ENCODE data around the gene COQ8B.

The COQ8B gene

DNA sequence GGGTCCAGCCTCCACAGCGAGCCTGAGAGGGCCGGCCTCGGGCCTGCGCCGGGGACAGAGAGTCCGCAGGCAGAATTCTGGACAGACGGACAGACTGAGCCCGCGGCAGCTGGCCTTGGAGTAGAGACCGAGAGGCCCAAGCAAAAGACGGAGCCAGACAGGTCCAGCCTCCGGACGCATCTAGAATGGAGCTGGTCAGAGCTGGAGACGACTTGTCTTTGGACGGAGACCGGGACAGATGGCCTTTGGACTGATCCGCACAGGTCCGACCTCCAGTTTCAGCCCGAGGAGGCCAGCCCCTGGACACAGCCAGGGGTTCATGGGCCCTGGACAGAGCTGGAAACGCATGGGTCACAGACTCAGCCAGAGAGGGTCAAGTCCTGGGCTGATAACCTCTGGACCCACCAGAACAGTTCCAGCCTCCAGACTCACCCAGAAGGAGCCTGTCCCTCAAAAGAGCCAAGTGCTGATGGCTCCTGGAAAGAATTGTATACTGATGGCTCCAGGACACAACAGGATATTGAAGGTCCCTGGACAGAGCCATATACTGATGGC, 716 bp upstream of the COQ8B start:
- DNase-seq, result peak; percentile 4

DNA sequence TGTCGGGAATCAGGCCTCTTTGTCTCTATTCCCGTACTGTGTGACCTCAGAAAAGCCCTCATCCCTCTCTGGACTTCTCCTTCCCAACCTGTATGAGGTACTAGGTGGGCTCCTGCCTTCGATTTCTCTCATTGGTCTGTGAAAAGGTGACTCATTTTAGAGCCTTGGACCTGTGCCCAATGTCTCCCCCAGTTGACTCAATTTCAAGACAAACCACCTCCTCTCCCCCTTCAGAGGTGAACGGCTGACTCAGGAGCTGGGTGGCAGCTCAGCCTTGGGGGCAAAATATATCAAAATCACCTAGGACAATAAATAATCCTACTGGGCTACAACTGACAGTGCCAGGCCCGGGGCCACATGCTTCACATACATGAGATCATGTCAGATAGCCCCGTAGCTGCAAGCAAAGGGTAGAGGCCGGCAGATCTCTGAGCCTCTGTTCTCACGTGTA, 630 bp downstream of the COQ8B start:
- peak; percentile 23 for DNase-seq

DNA sequence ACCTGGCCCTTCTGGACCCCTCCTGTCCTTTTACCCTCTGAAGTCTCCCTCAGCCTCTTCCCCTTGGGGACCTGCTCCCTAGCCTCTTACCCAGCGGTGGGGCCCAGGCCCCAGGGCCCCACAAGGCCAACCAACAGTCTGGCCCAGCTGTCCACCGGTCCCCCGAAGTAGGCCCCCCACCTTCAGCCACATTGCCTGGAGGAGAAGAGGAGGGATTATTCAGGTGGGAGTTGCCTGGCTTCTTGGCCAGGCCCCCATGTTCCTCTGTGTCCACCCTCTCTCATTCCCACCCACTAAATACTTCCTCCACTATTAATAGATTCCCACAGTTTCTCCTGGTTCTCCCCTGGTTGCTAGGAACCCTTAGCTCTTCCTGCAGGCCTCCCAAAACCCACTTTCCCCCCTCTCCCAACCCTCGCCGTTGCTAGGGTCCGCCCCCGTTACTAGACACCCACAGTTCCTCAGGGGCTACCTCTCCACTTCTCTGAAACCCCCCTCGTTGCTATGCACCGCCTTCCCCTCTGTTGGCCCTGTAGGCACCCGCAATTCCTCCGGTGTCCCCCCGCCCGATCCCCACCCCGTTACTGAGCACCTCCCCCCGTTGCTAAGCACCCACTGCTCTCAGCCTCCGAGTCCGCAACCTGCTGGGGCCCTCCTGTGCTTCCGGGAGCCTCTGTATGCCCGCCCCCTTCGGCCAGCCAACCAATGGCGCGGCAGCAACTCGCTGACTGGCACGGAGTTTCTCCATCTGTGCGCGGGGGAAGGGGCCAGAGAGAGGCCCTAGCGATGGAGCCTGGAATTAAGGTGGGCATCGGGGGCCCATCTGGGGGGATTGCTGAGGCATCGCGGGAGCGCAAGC, 2.0 kb downstream of the COQ8B start:
- peak; percentile 88 for DNase-seq

DNA sequence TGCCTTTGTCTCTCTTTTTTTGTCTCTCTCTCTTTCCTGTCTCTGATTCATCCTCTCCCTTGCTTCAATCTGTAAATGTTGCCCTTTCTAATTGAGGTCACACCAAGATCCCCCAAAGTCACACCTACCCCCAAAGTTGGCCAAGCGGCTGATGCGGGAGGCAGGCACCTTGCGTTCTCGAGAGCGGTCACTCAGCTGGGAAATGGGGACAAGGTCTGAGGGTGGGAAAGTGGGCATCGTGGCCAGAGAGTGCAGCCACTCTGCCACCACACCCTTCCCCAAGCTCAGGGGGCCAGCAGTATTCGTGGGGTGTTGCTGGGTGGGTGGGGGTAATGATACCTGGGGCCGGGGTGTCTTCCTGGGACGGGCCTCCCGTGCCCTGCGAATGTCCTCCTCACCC, 2.7 kb downstream of the COQ8B start:
- DNase-seq, result no peak

DNA sequence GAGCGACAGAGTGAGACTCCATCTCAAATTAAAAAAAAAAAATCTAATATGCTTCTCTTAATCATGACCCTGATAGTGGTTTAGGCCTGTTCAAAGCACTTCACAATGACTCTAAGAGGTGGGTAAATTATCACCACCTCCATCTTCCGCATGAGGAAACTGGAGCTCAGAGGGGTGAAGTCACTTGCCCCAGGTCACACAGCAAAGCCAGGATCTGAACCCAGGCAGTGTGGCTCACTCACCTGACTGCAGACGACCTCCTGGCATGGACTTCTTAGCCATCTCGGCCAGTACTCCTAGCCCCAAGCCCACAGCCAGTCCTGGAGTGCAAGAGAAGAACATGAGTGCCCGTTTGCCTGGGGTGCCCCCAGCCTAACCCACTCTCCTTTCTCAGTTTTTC, 6.9 kb downstream of the COQ8B start:
- DNase-seq, result no peak

DNA sequence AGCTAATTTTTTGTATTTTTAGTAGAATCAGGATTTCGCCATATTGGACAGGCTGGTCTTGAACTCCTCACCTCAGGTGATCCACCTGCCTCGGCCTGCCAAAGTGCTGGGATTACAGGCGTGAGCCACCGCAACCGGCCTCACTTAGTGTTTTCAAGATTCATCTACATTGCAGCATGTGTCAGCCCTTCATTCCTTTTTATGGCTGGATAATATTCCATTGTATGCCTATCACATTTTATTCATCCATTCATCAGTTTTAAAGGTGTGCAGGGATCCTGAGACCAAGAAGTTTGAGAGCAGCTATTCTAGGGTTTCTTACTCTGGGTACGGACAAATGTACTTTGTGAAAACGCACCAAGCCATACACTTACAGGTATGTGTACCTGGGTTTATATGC, 9.1 kb downstream of the COQ8B start:
- DNase-seq, result no peak

DNA sequence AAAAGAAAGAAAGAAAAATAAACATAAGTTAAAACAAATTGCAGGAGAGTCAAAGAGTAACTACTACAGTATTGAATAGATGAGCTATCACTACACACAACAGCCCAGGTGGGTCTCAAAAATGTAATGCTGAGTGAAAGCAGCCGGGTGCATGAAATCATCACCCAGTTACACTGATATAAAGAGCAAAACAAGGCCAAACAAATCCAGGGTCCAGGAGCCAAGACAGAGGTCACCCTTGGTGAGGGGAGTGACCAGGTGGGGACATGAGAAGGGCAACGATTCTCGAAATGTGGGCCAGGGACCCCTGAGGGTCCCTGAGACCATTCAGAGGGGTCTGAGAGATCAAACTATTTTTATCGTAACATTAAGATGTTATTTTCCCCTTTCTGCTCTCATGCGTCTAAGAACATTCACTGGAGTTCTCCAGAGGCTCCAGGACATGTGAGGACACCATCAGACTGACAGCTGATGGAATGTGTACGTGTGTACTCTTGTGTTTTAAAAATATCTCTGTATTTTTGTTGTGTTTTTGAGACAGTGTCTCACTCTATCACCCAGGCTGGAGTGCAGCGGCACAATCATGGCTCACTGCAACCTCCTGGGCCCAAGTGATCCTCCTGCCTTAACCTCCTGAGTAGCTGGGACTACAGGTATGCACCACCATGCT, 10.6 kb downstream of the COQ8B start:
- DNase-seq, result no peak

DNA sequence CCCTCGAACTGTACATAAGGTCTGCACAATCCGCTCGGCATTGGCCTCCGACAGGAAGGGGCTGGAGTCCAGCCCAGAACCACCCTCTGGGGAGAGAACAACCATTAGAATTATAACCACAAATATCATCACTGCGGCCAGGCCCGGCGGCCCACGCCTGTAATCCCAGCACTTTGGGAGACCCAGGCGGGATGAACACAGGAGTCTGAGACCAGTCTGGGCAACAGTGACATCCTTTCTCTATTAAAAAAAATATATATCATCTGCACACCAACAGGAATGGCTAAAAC, 11.4 kb downstream of the COQ8B start:
- DNase-seq, result no peak

DNA sequence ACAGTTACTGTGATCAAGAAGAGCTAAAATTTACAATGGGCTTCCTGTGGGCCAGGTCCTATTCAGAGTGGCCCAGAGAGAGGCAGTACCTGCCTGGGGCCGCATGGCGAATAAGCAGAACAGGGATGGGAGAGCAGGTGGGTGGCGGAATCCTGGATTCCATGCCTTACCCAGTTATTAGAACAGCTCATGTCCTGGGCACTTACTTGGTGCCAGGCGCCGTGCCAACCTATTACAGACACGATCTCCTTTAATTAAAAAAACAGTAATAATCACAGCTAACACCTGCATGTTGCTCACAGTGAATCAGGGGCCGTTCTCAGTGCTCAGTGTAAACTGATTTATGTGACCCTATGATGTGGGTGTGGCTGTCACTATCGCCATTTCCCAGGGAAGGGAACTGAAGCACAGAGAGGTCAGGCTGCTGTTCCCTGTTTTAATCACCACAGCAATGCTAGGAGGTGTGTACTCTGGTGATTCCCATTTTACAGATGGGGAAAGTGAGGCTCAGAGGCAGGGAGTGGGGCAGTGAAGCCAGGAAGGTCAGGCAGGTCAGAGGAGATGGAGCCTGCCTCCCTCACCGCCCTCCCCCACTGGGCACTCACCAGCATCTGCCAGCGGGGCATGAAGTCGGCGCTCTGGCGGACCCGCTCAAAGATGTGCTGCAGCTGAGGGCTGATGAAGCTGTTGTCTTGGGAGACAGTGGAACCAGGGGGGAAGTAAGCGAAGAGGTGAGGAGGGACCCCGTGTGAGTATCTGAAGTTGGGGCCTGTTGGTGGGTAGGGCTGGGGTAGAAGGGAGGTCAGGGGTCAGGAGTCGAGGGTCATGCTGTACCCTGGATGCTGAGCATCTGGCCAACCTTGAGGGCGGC, 12.0 kb downstream of the COQ8B start:
- DNase-seq, result no peak

DNA sequence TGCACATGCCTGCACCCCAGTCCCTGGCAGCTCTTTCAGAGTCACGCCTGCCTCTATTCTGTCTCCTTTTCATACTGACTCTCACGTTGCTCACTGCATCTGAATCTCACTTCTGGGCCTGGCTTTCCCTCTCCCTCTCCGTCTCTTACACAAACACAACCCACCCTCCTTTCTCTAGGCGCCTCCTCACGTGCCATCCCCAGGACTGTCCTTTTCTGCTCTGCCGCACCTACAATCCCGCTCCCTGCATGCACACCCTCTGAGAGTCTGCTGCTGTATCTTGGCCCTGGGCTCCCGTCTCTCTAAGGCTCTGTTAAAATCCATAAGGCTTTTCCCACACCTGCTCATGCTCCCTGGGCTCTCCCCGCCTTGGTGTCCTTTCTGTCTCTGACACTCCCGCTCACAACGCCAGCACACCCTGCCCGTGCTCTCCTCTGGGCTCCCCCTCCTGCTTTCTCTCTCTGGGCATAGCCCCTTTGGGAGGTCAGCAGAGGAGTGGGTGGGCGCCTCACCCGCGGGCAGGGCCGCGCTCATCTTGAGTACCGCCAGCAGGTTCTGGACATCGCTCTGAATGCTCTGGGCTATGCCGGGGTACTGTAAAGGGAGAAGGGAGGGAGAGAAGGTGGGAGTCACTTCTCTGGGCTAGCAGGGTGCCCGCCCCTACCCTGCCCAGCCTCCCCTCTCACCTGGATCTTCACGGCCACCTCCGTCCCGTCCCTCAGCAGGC, 13.5 kb downstream of the COQ8B start:
- DNase-seq, result no peak

DNA sequence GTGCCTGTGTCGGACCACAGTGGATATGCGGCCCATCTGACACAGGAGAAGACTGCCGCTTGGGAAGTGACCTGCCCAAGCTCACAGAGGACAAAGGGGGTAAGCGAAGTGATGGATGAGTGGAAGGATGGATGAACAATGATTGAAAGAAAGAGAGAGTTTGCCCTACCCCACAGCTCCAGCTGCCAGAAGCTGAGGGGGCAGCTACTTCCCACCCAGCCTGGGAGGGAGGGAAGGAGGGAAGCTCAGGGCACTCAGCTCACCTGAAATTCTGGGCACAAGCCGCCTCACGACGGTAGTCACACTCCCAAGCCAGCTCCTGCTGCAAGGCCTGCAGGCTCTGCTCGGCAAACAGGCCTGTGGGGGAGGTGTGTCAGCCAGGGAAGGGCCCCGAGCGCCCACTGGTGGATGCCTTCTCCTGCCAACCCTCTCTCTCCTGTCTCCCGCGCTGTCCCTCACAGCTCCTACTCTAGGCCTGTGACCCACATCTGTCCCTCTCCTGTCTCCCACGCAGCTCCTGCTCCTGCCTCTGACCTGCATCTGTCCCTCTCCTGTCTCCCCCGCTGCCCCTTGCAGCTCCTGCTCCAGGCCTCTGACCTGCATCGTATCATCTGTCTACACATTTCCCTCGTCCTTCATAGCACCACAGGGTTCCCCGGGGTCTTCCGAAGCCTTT, 14.2 kb downstream of the COQ8B start:
- DNase-seq, result no peak

DNA sequence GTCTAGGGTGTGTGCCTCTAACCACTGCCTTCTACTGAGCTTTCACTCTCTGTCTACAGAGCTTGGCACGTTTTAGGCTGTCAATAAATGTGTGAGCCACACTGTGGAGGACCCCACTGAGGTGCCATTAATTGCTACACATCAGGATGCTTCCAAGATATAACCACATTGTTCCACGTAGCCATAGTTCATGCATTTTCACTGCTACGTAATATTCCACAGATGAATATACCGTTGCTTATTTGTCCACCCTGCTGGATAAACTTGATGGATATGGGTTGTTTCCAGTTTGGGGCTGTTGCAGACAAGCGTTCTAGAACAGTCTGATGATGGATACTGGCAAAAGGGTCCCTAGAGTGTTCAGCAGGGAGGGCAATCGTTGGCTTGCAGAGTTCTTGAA, 14.9 kb downstream of the COQ8B start:
- no peak for DNase-seq

DNA sequence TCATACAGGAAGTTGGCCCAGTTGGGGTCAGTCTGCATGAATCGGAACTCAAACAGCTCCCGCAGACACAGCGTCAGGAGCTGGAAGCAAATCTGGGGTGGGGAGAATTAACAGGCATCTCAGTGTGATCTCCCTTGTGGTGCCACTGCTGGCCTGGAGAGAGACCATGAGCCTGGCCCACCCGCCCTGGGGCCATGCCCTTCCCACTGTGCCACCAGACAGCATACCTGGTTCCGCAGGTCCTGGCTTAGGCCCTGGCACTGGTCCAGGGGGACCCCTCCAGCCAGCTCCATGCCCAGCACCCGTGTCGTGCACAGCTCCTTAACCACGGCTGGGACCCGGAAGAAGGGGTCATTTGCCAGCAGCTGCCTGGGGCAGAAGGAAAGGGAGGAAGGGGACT, 16.6 kb downstream of the COQ8B start:
- DNase-seq, result no peak

DNA sequence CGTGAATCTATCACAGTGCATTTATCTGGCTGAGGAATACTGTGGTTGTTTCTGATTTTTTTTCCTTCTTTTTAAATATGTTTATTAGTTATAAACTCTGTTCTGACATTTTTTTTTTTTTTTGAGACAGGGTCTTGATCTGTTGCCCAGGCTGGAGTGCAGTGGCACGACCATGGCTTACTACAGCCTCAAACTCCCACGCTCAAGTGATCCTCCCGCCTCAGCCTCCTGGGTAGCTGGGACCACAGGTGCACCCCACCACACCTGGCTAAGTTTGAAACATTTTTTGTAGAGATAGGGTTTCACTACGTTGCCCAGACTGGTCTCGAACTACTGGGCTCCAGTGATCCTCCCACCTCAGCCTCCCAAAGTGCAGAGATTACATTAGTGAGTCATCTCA, 19.7 kb downstream of the COQ8B start:
- DNase-seq, result no peak

DNA sequence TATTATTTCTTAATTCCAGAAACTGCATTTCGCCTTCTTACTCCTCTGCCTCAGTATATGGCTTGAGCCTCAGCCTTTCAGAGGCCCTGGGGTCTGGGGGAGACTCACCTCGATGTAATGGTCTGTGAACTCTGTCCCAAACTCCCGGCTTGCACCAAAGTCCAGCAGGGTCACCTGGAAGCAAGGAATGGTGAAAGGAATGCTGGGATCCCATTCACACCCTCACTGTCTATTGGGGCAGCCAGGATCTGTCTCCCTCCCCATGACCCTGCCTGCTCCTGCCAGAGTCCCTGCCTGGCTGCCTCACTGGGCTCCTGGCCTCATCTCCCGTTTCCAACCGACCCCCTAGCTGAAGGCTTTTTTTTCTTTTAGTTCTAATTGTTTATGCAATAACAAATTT, 20.8 kb downstream of the COQ8B start:
- no peak for DNase-seq

DNA sequence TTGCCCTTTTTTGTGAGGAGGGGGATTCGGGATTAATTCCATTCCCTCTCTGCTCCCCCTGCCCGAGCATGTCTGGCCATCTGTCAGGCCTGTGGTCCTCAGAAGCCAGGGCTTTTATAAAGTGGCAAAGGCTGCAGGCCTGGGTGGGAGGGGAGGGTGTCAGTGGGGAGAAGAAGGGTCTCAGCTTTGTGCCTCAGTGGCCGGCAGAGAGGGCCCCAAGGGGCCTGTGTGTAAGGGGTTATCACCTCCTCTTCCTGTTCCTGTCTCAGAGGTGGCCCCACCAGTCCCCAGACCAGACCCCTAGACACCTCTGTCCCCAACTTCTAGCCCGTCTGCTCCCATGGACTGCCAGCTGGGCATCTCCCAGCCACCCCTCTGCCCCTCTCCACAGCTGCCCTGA, 22.8 kb downstream of the COQ8B start:
- DNase-seq, result no peak

DNA sequence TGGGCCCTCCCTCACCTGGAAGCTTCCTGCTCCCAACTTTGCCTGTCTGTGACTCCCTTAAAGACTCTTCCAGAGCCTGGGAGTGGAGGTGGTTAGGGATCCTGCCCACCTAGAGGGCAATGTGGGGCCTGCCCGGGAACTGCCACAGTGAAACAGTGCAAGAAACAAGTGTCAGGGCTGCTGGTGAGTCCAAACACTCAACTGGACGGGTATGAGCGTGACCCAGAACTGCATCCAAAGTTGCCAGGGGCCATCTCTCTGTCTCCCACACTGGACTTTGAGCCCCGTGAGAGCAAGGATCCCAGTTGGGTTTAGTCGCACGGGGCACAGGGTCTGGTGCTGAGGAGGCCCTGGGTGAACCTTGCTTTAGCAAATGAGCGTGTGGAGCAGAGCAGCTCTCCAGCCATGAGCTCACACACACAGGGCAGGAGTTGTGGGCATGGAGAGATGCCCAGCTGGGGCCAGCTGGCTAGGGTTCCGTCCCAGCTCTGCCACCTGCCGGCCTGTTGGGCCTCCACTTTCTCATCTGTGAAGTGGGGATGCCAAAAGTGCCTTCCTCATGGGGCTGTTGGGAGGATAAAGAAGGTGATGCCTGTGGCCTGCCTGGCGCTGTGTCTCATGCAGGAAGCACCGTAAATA, 23.4 kb downstream of the COQ8B start:
- DNase-seq, result peak; percentile 66

DNA sequence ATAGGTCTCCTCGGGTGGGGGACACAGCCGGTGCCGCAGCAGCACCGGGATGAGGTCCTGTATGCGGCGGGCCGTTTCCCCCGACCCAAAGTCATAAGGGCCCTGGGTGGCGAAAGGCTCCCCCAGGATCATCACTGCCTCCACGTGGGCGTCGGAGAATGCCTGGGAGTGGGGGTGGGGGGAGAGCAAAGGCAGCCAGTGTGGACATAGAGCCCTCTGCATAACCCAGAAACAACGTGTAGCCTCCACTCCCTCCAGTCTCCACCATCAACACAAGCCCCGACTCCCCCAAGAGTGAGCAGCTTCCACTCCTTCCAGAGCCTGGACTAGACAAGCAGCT, 24.5 kb downstream of the COQ8B start:
- no peak for DNase-seq

DNA sequence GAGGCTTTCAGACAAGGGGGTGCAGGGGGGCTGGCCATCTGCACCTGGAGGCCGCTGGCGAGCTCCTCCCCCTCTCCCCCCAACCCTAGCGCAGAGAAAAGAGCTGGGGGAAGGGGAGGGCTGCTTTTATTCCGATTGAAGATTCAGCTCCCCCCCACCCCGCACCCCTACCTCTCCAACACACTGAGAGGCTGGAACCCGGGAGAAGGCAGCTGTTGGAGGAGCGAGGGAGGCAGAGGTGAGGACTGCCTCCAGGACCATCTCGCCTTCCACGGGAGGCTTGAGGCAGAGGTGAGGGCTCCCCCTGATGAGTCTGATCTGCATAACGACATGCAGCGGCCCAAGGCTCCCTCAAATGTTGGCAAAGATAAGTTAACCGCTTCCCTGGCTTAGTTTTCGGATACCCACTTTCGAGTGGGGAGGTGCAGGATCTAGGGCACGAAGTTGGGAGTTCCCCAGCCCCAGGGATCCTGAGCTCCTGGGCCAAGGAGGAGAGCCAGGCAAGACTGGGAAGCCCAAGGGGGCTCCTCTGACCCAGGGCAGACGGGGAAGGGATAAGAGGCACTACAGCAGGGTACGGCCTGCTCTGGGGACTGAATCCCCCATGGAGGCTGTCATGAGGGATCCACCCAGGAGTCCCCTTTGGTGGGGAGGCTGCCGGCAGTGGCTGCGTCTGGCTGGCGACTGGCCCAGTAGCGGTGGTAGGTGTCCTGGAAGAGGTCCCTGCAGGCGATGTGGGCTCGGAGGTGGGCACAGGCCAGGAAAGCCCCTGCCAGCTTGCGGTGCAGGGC, 25.1 kb downstream of the COQ8B start:
- DNase-seq, result peak; percentile 26

DNA sequence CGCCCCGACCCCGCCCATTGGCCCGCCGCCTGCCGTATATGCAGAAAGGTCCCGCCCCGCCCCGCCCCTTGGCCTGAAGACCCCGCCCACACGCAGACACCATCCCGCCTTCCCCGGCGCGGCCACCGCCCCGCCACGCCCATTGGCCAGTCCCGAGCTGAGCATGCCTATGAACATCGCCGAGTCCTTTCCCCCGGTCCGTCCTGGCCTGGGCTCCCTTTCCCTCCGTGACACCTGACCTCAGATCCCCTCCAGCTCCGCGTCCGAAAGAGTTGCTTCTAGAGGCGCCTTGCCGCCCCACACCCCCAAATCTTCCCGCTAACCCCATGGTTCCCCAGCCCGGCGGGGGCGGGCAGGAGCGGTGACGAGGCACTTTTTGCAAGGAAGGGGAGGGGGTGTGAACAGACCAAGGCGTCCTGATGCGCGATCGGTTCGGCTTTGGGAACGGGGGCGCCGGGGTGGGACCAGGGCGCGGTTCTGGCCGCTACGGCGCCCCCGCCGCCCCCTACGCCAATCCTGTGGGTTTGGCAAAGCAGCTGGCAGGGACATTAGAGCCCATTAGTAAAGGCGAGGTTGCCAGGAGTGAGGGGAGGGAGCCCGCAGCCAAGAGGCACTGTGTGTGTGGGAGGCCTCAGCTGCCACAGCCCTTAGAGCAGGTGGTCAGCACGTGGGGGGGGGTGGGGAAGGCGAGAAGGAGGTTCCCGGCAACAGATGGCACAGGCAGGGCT, 25.8 kb downstream of the COQ8B start:
- DNase-seq, result peak; percentile 87

Measured in RPMI8226 (cell line).